HFFc6 (cell line): Measurements from ENCODE around the gene FAM171A1. TPM values are rescaled to one million over a fixed set of nuclear protein-coding genes. Genes with fewer than 3 reads are reported as not detected.
"Not testable (repeated sequence)": the region's sequence is repeated elsewhere in the genome, so short reads cannot be mapped to it uniquely, and the experiment has no call there.

Experiments
- DNase-seq: peaks from one replicate; pipeline ENCODE4 v3.0.0-alpha.2; 2018
- H3K27ac Mint-ChIP-seq: 2 replicates; pipeline ENCODE4 v1.8.0; 2020; ENCODE audit warnings: mild to moderate bottlenecking, mixed read lengths
- H3K27me3 Mint-ChIP-seq: 2 replicates; pipeline ENCODE4 v1.8.0; 2021; ENCODE audit warnings: mild to moderate bottlenecking, moderate library complexity, mixed read lengths; ENCODE audit not compliant: insufficient read depth
- H3K36me3 Mint-ChIP-seq: 2 replicates; pipeline ENCODE4 v1.8.0; 2021; ENCODE audit warnings: low read depth, mixed read lengths
- H3K4me1 Mint-ChIP-seq: 2 replicates; pipeline ENCODE4 v1.8.0; 2020; ENCODE audit warnings: low read depth, mixed read lengths
- H3K4me3 Mint-ChIP-seq: 2 replicates; pipeline ENCODE4 v1.8.0; 2020; ENCODE audit warnings: mild to moderate bottlenecking, moderate library complexity, mixed read lengths
- H3K9me3 Mint-ChIP-seq: 2 replicates; pipeline ENCODE4 v1.8.0; 2020; ENCODE audit warnings: mild to moderate bottlenecking, mixed read lengths
- total RNA-seq, 6 experiments: library from RNA; stranded (reverse); fragmentation: NEBNext Ultra II Directional; extraction: Animal tissue kit (Norgen Biotek cat#: 25700); gene quantifications; 2 replicates in 1 of 6; 3 replicates in 5 of 6; pipeline ENCODE4 v1.2.3, GENCODE V29; 2021
- TF ChIP-seq, protein P1 (sequence below): fragments of 200-600 bp; sonication (generic); IDR thresholded peaks from 2 replicates; pipeline ENCODE4 v1.5.0; 2021; ENCODE audit warnings: antibody characterized with exemption, mild to moderate bottlenecking

The FAM171A1 gene
- total RNA-seq, 6 experiments from 2014 or later, result 33.4 to 60.7 (median 48.6) TPM

DNA sequence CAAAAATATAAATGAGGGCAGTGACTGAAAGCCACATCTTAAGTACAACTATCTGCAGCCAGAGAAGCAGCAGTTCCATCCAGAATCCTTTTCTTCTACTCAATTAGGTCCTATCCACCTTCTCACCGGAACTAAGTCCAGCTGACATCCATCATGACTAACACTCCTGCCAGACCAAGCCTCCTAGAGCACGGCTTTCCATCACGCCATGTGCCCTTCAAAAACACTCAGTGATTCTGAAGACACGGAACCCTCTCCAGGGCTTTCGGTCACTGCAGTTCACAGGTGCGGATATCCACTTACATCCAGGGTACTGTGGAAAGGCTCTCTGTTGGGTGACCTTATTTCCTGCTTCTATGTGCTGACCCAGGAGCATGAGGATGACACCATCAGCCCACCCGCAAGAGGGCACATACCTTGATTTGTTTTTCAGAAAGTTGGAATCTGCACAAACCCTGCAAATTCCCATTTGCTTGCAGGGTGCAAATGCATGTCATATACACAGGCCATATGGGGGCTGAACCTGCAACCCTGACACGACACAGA is 64.3 kb downstream of the FAM171A1 start:
- TF ChIP-seq, protein P1, sequence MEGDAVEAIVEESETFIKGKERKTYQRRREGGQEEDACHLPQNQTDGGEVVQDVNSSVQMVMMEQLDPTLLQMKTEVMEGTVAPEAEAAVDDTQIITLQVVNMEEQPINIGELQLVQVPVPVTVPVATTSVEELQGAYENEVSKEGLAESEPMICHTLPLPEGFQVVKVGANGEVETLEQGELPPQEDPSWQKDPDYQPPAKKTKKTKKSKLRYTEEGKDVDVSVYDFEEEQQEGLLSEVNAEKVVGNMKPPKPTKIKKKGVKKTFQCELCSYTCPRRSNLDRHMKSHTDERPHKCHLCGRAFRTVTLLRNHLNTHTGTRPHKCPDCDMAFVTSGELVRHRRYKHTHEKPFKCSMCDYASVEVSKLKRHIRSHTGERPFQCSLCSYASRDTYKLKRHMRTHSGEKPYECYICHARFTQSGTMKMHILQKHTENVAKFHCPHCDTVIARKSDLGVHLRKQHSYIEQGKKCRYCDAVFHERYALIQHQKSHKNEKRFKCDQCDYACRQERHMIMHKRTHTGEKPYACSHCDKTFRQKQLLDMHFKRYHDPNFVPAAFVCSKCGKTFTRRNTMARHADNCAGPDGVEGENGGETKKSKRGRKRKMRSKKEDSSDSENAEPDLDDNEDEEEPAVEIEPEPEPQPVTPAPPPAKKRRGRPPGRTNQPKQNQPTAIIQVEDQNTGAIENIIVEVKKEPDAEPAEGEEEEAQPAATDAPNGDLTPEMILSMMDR, result no peak
- no peak overlapping the region for H3K4me3 Mint-ChIP-seq
- DNase-seq, result no peak
- H3K4me1 Mint-ChIP-seq, result no peaks in the 10 kb centered on the region
- no peaks in the 10 kb centered on the region for H3K36me3 Mint-ChIP-seq
- H3K27ac Mint-ChIP-seq, result no peak overlapping the region
- no peaks in the 10 kb centered on the region for H3K9me3 Mint-ChIP-seq
- peaks cover 3% of the 10 kb centered on the region for H3K27me3 Mint-ChIP-seq

- H3K4me1 Mint-ChIP-seq, result no peaks in the 10 kb centered on the region; the same call in 1 of the 2 replicates
- H3K9me3 Mint-ChIP-seq, result no peaks in the 10 kb centered on the region
- H3K27ac Mint-ChIP-seq, result no peak overlapping the region
- TF ChIP-seq, protein P1, result no peak
- H3K36me3 Mint-ChIP-seq, result no peaks in the 10 kb centered on the region
- no peak for DNase-seq
- H3K4me3 Mint-ChIP-seq, result no peak overlapping the region
- H3K27me3 Mint-ChIP-seq, result peaks cover 3% of the 10 kb centered on the region; the same call in 1 of the 2 replicates
These were observed 65.5 kb downstream of the FAM171A1 start for GRCh38 chr10:15305634-15306033.

GRCh38 chr10:15305161-15305560 is 65.9 kb downstream of the FAM171A1 start:
- TF ChIP-seq, protein P1, result no peak
- H3K36me3 Mint-ChIP-seq, result no peaks in the 10 kb centered on the region
- no peak overlapping the region for H3K27ac Mint-ChIP-seq
- H3K9me3 Mint-ChIP-seq, result no peaks in the 10 kb centered on the region
- DNase-seq, result no peak
- no peaks in the 10 kb centered on the region; the same call in 1 of the 2 replicates for H3K4me1 Mint-ChIP-seq
- H3K27me3 Mint-ChIP-seq, result peaks cover 3% of the 10 kb centered on the region; the same call in 1 of the 2 replicates
- H3K4me3 Mint-ChIP-seq, result no peak overlapping the region

- not testable (repeated sequence) for H3K27me3 Mint-ChIP-seq, H3K9me3 Mint-ChIP-seq, H3K27ac Mint-ChIP-seq, H3K4me3 Mint-ChIP-seq, H3K4me1 Mint-ChIP-seq, DNase-seq, H3K36me3 Mint-ChIP-seq
These were observed 68.7 kb downstream of the FAM171A1 start for GRCh38 chr10:15302188-15302956.

GRCh38 chr10:15300697-15301096 is 70.4 kb downstream of the FAM171A1 start:
- H3K9me3 Mint-ChIP-seq, result no peaks in the 10 kb centered on the region
- peaks cover 3% of the 10 kb centered on the region; the same call in 1 of the 2 replicates for H3K27me3 Mint-ChIP-seq
- TF ChIP-seq, protein P1, result no peak
- no peak overlapping the region for H3K27ac Mint-ChIP-seq
- H3K4me1 Mint-ChIP-seq, result peaks cover 4% of the 10 kb centered on the region
- no peak for DNase-seq
- H3K4me3 Mint-ChIP-seq, result no peak overlapping the region
- no peaks in the 10 kb centered on the region for H3K36me3 Mint-ChIP-seq

DNA sequence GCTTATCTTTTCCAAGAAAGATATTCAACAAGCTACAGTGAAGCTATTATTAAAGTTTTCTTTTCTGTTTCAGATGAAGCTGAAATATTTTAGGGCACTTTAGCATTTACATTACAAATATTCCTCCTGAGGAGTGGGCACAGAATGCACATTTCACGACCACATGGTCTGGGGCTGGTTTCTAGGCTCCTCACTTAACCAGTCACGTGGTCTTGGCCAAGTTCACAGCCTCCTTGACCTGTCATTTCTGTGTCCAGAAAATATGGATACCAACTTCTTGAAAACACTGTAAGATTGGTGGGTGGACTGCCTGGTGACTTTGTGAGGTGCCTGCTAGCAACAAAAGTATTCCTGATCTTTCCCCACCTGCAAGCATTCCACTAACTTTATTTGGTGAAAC is 70.9 kb downstream of the FAM171A1 start:
- DNase-seq, result no peak
- Mint-ChIP-seq H3K4me1 (peaks cover 9% of the 10 kb centered on the region), H3K27me3 (no peaks in the 10 kb centered on the region; the same call in 1 of the 2 replicates), H3K36me3 (no peaks in the 10 kb centered on the region), H3K27ac (no peak overlapping the region), H3K9me3 (no peaks in the 10 kb centered on the region), H3K4me3 (no peak overlapping the region)
- TF ChIP-seq, protein P1, result no peak
